ENCODE results near the gene ITGA3.

The ITGA3 gene

DNA sequence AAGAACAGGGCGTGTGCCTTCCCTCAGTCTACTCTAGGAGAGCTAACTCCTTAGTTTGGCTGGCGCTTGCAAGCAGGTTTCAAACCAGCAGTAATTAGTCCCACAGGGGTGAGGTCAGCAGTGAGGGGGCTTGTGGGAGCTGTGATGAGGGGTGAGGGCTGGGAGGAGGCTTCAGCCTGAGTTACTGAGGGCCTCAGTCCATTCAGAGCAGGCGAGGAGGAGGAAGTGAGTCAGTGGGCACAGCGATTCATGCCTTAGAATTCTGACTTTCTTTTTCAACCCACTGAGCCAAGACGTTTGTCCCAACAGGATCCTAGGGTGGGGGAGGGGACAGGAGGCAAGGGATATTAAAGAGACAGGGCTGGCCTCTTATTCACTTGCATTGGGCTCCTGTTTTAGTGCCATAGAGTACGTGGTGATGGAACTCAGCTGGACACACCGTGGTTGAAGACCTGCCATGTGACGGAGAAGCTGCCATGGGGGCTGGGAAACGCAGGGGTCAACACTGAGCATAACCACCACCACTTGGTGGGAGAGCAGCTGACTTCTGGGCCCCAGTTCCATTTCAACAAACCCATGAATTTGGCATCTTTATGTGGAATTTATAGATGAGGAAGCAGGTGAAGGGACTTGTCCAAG, 8.3 kb upstream of the ITGA3 start:
- DNase-seq (ENCODE audit: low read depth): no peak
- H3K4me3 ChIP-seq (ENCODE audit: low read depth, low read length): no peak overlapping the region
- TF ChIP-seq, protein P1, sequence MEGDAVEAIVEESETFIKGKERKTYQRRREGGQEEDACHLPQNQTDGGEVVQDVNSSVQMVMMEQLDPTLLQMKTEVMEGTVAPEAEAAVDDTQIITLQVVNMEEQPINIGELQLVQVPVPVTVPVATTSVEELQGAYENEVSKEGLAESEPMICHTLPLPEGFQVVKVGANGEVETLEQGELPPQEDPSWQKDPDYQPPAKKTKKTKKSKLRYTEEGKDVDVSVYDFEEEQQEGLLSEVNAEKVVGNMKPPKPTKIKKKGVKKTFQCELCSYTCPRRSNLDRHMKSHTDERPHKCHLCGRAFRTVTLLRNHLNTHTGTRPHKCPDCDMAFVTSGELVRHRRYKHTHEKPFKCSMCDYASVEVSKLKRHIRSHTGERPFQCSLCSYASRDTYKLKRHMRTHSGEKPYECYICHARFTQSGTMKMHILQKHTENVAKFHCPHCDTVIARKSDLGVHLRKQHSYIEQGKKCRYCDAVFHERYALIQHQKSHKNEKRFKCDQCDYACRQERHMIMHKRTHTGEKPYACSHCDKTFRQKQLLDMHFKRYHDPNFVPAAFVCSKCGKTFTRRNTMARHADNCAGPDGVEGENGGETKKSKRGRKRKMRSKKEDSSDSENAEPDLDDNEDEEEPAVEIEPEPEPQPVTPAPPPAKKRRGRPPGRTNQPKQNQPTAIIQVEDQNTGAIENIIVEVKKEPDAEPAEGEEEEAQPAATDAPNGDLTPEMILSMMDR (IDR thresholded peaks at IDR 0.05; ENCODE audit: control insufficient read depth, extremely low read depth, insufficient read depth): no peak

DNA sequence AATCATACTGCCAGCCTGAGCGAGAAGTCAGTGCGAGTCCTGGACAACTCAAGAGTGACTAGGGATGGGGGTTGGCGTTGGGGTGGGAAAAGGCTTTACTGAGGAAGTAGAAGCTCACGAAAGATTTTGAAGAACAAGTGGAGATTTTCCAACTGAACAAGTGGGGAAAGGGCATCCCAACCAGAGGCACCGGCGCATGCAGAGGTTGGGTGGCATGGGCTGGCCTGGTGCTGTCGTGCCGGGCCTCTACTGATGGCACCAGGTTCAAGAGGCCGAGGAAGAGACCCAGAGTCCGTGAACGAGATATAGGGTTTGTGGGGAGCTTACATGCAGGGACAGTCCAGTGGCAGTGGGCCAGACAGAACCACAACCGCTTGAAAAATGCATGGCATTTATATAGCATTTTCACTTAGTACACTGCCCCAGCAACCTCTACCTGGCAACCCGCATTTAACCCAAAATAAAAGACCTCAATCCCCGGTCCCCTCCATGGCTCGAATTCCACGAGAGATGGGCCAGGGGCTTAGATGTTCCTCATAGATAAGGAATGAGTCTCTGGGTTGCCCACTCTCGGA, 7.7 kb upstream of the ITGA3 start:
- TF ChIP-seq, protein P1 (IDR thresholded peaks at IDR 0.05; ENCODE audit: control insufficient read depth, extremely low read depth, insufficient read depth): no peak
- no peak for DNase-seq (ENCODE audit: low read depth)
- no peak overlapping the region for H3K4me3 ChIP-seq (ENCODE audit: low read depth, low read length)

- TF ChIP-seq, protein P1 (IDR thresholded peaks at IDR 0.05; ENCODE audit: control insufficient read depth, extremely low read depth, insufficient read depth): no peak
- no peak for DNase-seq (ENCODE audit: low read depth)
- H3K4me3 ChIP-seq (ENCODE audit: low read depth, low read length): no peak overlapping the region
Measured at GRCh38 chr17:50048988-50049387, 6.9 kb upstream of the ITGA3 start.

DNA sequence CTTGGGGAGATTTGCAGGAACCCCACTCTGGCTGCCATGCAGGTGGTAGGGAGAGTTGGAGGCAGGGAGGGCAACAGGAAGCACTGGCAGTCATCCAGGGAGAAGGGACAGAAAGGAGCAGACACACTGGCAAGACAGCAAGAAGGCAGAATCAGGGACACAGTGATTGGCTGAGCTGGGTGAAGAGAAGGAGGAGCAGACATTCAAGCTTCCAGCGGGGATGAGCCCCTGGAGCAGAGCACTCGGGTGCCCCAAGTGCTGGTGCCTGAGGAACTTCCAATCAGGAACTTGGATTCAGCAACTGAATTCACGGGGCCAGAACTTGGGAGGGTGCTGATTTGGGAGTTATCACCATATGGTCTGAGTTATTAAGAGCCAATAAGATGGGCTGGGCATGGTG, 6.3 kb upstream of the ITGA3 start:
- no peak overlapping the region for H3K4me3 ChIP-seq (ENCODE audit: low read depth, low read length)
- TF ChIP-seq, protein P1 (IDR thresholded peaks at IDR 0.05; ENCODE audit: control insufficient read depth, extremely low read depth, insufficient read depth): no peak
- no peak for DNase-seq (ENCODE audit: low read depth)

GRCh38 chr17:50050431-50051032, 5.4 kb upstream of the ITGA3 start:
- DNase-seq (ENCODE audit: low read depth): no peak
- TF ChIP-seq, protein P1 (IDR thresholded peaks at IDR 0.05; ENCODE audit: control insufficient read depth, extremely low read depth, insufficient read depth): no peak
- H3K4me3 ChIP-seq (ENCODE audit: low read depth, low read length): no peak overlapping the region

DNA sequence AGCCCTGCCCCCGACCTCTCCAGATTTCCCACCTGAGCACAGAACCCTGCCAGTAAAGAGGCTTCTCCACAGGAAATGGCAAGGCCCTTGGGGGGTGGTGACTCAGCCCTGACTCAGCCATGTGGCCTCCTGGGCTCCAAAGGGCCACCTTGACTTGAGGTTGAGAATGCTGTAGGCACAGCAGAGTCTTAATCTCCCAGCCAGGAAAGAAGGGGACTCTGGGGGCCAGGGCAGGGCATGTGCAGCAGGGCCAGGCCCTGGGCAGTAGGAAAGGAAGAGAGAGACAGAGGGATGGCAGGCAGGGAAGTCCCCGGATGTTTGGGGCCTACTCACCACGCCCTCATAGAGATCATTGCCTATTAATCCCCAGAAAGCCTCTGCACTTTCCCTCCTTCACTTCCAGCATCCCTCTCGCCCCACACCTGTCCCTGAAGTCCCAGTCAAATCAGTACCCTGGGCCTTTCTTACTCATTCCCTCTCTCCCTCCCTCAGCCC, 4.8 kb upstream of the ITGA3 start:
- no peak overlapping the region for H3K4me3 ChIP-seq (ENCODE audit: low read depth, low read length)
- TF ChIP-seq, protein P1 (IDR thresholded peaks at IDR 0.05; ENCODE audit: control insufficient read depth, extremely low read depth, insufficient read depth): no peak
- DNase-seq (ENCODE audit: low read depth): no peak
